GM12801 (cell line): ENCODE results near the gene HIRA.

Source experiments
- CTCF ChIP-seq: IDR thresholded peaks from one replicate; pipeline ENCODE4 v1.5.1; 2011; ENCODE audit warnings: control low read depth; ENCODE audit not compliant: insufficient read length; ENCODE audit errors: extremely low read depth

The HIRA gene

DNA sequence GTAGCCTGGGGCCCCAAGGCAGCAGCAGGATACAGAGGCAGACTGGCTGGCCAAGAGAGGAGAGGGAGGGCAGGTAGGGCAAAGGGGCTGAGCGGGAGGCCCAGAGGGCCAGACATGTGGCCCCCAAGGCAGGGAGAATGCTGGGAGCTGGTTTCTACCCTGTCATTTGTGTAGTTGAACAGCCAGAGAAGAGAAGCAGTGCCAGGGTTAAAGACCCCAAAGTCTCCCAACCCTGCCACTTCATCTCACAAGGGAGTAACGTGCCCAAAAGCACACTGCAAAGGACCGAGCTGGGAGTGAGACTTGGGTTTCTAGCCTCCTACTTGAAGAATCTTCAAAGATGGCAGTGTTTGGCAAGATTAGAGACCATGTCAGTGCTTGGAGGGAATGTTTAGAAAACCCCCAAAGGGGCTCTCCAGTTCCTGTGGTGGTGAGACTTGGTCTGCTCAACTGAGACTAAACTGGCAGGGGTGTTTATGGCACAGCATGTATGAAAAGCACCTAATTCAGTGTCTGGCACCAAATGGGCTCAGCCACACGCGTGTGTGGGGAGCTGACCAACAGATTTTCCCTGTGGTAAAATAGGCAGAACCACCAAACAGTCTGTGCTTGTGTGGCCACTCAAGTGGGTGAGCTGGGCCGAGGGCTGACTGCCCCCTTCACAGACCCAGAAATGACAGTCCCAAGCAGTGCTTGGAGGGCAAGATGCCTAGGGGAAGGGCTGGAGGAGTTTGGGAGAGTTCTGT, 71.8 kb downstream of the HIRA start:
- no peak for TF ChIP-seq CTCF

- TF ChIP-seq CTCF, result no peak
Observed at GRCh38 chr22:19358703-19359553, 72.6 kb downstream of the HIRA start.

- no peak for TF ChIP-seq CTCF
Observed at GRCh38 chr22:19358195-19358594, 73.3 kb downstream of the HIRA start.

DNA sequence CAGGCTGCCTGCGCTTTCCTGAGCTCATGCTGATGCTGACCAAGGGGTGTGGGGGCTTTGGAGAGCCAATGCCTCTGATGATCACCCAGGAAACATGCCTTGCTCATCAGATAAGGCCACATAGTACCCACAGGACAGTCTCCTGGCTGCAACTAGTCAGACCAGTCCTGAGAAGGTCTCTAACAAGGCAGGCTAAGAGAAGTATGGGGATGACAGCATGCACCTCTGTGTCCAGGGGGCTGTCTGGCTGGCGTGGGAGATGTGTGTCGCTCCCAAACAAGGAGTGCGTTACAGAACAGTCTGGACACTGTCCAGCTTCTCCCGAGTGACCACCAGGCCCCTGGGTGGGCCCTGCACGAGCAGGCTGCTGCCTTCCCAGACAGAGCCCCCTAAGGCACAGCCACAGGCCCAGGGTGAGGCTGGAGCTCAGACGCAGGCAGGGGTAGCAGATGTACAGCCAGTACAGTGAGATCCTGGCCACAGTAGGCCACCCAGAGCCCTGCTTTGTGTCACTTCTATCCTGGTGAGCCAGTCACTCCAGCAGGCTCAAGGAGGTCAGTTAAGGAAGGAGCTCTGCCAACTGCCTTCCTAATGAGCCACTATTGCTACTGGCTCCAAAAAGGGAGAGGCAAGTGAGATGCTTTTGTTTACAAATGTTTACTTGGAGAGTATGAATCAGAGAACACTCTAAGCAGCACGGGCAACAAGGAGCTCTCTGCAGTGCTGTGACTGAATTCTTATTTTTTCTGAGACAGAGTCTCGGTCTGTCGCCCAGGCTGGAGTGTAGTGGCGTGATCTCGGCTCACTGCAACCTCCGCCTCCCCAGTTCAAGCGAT, 74.0 kb downstream of the HIRA start:
- TF ChIP-seq CTCF, result no peak

- no peak for TF ChIP-seq CTCF
Observed at GRCh38 chr22:19356708-19357269, 74.7 kb downstream of the HIRA start.

DNA sequence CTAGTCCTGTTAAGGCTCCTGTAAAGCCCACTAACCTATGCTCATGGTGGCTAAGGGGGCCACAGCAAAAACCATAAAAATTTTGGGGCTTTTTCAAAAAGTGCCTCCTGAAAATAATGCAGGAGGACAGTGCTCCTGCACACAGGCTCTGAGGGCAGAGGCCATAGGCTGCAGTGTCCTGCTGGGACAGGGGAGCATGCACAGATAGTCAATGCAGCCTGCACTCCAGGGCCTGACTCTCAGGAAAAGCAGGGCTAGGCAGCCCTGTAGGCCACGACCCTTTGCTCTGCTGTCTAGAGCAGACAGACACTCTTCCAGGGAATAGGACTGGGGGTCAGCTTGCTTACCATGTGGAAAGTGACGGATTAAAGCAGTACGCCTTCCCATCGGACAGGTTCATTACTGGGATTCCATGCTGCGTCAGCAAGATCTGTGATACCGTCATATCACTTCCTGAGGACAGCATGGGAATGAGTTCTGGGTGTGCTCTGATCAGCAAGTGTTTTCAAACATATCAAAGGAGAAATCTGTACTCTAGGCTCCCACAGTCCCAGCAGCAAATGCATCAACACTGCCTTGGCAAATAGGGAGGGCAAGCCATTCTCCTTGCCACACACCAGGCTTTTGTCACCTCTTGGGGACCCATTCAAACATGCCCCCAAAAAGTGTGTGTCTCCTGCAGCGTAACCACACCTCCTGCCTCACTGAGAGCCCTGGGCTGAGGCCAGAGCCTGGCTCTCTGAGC, 75.9 kb downstream of the HIRA start:
- TF ChIP-seq CTCF, result no peak
